MM.1S (cell line): ENCODE results near the gene MIEF1.

ENCODE experiments used
- CTCF ChIP-seq: fragments of 300-600 bp; sonication (generic); IDR thresholded peaks from 2 replicates; pipeline ENCODE4 v1.5.1; 2016; ENCODE audit warnings: antibody characterized with exemption, low read length, mixed read lengths
- EZH2 ChIP-seq: fragments of 300-600 bp; sonication (generic); optimal IDR thresholded peaks from 2 replicates; pipeline ENCODE3; 2017; ENCODE audit warnings: low read depth, mild to moderate bottlenecking, antibody characterized with exemption, low read length, mixed read lengths
- EZH2phosphoT487 ChIP-seq: fragments of 300-600 bp; sonication (generic); IDR thresholded peaks from 2 replicates; pipeline ENCODE4 v1.6.1; 2018; ENCODE audit warnings: antibody characterized with exemption, low read length

- TF ChIP-seq CTCF: no peak
- no peak for TF ChIP-seq EZH2
- no peak for TF ChIP-seq EZH2phosphoT487
Measured at GRCh38 chr22:39462443-39463221, 39.5 kb upstream of the MIEF1 start.
